ENCODE data around the gene FUT7. TPM values are rescaled to one million over a fixed set of nuclear protein-coding genes. Genes with fewer than 3 reads are reported as not detected.
"Not testable (repeated sequence)": the region's sequence is repeated elsewhere in the genome, so short reads cannot be mapped to it uniquely, and the experiment has no call there.

Gene FUT7
- total RNA-seq, 1 experiment from 2014 or later: not detected

- Histone ChIP-seq H3K36me3 (ENCODE audit: insufficient read depth, low read length, poor library complexity, severe bottlenecking) (peaks cover 7% of the 10 kb centered on the region), H3K4me1 (ENCODE audit: insufficient read depth, low read length, poor library complexity, severe bottlenecking) (peaks cover 4% of the 10 kb centered on the region), H3K27me3 (replicated peaks; ENCODE audit: insufficient read depth, low read depth, low read length, poor library complexity) (no peaks in the 10 kb centered on the region), H3K4me3 (ENCODE audit: low read depth, low read length, poor library complexity, severe bottlenecking) (no peak overlapping the region), H3K27ac (ENCODE audit: low read depth, low read length, poor library complexity, severe bottlenecking) (no peak overlapping the region), H3K9me3 (ENCODE audit: low read depth, low read length, poor library complexity, severe bottlenecking) (no peaks in the 10 kb centered on the region)
- ChIA-PET CTCF (interaction anchor here (0.9 to 1.3 kb wide), 4 partner anchors 9 to 274 kb away, joined by 3 to 4 read pairs (median 3); partner anchors contain the start of gene TMEM141), POLR2A (ENCODE audit: low non-redundant PET) (no interaction called here)
- BruUV-seq (replicated peaks): no TSS peak
- DNase-seq (ENCODE audit: low spot score): no peak
- TF ChIP-seq CTCF (conservative IDR thresholded peaks at IDR 0.05; ENCODE audit: low read depth, low read length) (peak; percentile 94), EZH2 (IDR thresholded peaks at IDR 0.05; ENCODE audit: borderline replicate concordance, low read depth, low read length, poor library complexity, severe bottlenecking) (no peak)
- intact Hi-C loops (cut with micrococcal nuclease; ENCODE audit: unreplicated experiment): no loop called here
Observed at GRCh38 chr9:137064027-137064879, 32.4 kb upstream of the FUT7 start.

- TF ChIP-seq CTCF (conservative IDR thresholded peaks at IDR 0.05; ENCODE audit: low read depth, low read length) (no peak), EZH2 (IDR thresholded peaks at IDR 0.05; ENCODE audit: borderline replicate concordance, low read depth, low read length, poor library complexity, severe bottlenecking) (no peak)
- H3K27me3 ChIP-seq (replicated peaks; ENCODE audit: insufficient read depth, low read depth, low read length, poor library complexity): no peaks in the 10 kb centered on the region
- no peak overlapping the region for H3K27ac ChIP-seq (ENCODE audit: low read depth, low read length, poor library complexity, severe bottlenecking)
- intact Hi-C loops (cut with micrococcal nuclease; ENCODE audit: unreplicated experiment): no loop called here
- DNase-seq (ENCODE audit: low spot score): no peak
- BruUV-seq (replicated peaks): no TSS peak
- CTCF ChIA-PET: interaction anchor here (0.9 to 1.3 kb wide), 4 partner anchors 8 to 273 kb away, joined by 3 to 4 read pairs (median 3); partner anchors contain the start of gene TMEM141
- no peaks in the 10 kb centered on the region for H3K4me1 ChIP-seq (ENCODE audit: insufficient read depth, low read length, poor library complexity, severe bottlenecking)
- no peaks in the 10 kb centered on the region for H3K9me3 ChIP-seq (ENCODE audit: low read depth, low read length, poor library complexity, severe bottlenecking)
- POLR2A ChIA-PET (ENCODE audit: low non-redundant PET): no interaction called here
- peaks cover 7% of the 10 kb centered on the region for H3K36me3 ChIP-seq (ENCODE audit: insufficient read depth, low read length, poor library complexity, severe bottlenecking)
- H3K4me3 ChIP-seq (ENCODE audit: low read depth, low read length, poor library complexity, severe bottlenecking): no peak overlapping the region
Observed at GRCh38 chr9:137063311-137064026, 31.6 kb upstream of the FUT7 start.

- H3K4me3 ChIP-seq (ENCODE audit: low read depth, low read length, poor library complexity, severe bottlenecking); H3K9me3 ChIP-seq (ENCODE audit: low read depth, low read length, poor library complexity, severe bottlenecking); H3K36me3 ChIP-seq (ENCODE audit: insufficient read depth, low read length, poor library complexity, severe bottlenecking); intact Hi-C loops (cut with micrococcal nuclease; ENCODE audit: unreplicated experiment); BruUV-seq (replicated peaks); CTCF ChIA-PET; POLR2A ChIA-PET (ENCODE audit: low non-redundant PET); H3K27ac ChIP-seq (ENCODE audit: low read depth, low read length, poor library complexity, severe bottlenecking); DNase-seq (ENCODE audit: low spot score); H3K4me1 ChIP-seq (ENCODE audit: insufficient read depth, low read length, poor library complexity, severe bottlenecking); H3K27me3 ChIP-seq (replicated peaks; ENCODE audit: insufficient read depth, low read depth, low read length, poor library complexity): not testable (repeated sequence)
Observed at GRCh38 chr9:137062798-137063197, 30.9 kb upstream of the FUT7 start.
